ENCODE data around the gene BATF2.
A peak's percentile ranks its signal among the peaks of the same experiment; 100 is the strongest.

The BATF2 gene

DNA sequence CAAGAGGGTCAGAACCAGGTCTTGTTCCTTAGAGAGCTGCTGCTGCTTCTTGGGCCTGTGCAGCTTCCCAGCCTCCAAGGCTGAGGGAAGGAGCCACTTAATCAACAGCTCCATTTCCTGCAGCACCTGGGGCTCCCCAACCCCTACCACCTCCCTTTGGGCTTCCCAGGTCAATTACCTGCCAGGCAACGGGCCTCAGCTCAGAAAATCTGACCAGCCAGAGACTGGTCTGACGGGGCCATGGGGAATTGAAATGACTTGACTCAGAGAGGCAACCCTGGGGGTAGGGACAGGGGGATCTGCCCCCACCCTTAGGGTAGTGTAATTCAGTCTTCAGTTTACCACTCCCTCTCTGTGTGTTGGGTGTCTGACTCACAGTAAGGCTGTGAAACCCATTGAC lies 20.1 kb downstream of the BATF2 start:
- POLR2A ChIA-PET: no interaction called here
- CTCF ChIA-PET: no interaction called here
- DNase-seq (ENCODE audit: extremely low spot score): no peak
- TF ChIP-seq SP1 (IDR thresholded peaks at IDR 0.05) (no peak), FOXK2 (IDR thresholded peaks at IDR 0.05) (no peak), ARNT (IDR thresholded peaks at IDR 0.05) (no peak), LEF1 (IDR thresholded peaks at IDR 0.05; ENCODE audit: borderline replicate concordance) (no peak), TARDBP (IDR thresholded peaks at IDR 0.05) (no peak), ELF4 (IDR thresholded peaks at IDR 0.05) (no peak), BHLHE40 (IDR thresholded peaks at IDR 0.05; ENCODE audit: borderline replicate concordance) (no peak), ZNF384 (IDR thresholded peaks at IDR 0.05) (no peak), FOXA1 (IDR thresholded peaks at IDR 0.05) (no peak), L3MBTL2 (conservative IDR thresholded peaks at IDR 0.05) (no peak), HDGF (IDR thresholded peaks at IDR 0.05; ENCODE audit: borderline replicate concordance) (no peak), FOXM1 (IDR thresholded peaks at IDR 0.05; ENCODE audit: borderline replicate concordance) (no peak), CTBP1 (IDR thresholded peaks at IDR 0.05; ENCODE audit: borderline replicate concordance) (no peak), NFRKB (IDR thresholded peaks at IDR 0.05) (no peak), SUZ12 (IDR thresholded peaks at IDR 0.05) (no peak)
- TF ChIP-seq, protein P1, sequence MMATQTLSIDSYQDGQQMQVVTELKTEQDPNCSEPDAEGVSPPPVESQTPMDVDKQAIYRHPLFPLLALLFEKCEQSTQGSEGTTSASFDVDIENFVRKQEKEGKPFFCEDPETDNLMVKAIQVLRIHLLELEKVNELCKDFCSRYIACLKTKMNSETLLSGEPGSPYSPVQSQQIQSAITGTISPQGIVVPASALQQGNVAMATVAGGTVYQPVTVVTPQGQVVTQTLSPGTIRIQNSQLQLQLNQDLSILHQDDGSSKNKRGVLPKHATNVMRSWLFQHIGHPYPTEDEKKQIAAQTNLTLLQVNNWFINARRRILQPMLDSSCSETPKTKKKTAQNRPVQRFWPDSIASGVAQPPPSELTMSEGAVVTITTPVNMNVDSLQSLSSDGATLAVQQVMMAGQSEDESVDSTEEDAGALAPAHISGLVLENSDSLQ (IDR thresholded peaks at IDR 0.05): no peak

DNA sequence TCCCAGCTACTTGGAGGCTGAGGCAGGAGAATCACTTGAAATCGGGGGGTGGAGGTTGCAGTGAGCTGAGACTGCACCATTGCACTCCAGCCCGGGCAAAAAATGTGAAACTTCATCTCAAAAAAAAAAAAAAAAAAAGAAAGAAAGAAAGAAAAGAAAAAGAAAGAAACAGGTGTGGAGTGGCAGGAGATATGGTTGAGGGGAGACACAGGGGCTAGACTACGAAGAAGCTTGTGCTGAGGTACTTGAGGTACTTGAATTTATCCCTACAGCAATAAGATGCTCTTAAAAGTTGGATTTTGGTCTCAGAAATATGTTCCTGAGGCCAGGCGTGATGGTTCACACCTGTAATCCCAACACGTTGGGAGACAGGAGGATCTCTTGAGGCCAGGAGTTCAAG lies 22.6 kb downstream of the BATF2 start:
- ChIA-PET CTCF (interaction anchor here (0.5 to 0.7 kb wide), 2 partner anchors 54 to 140 kb away, joined by 3 read pairs; no protein-coding TSS in a partner anchor), POLR2A (no interaction called here)
- DNase-seq (ENCODE audit: extremely low spot score): no peak
- TF ChIP-seq L3MBTL2 (conservative IDR thresholded peaks at IDR 0.05) (no peak), FOXM1 (IDR thresholded peaks at IDR 0.05; ENCODE audit: borderline replicate concordance) (no peak), FOXK2 (IDR thresholded peaks at IDR 0.05) (no peak), LEF1 (IDR thresholded peaks at IDR 0.05; ENCODE audit: borderline replicate concordance) (no peak), FOXA1 (IDR thresholded peaks at IDR 0.05) (no peak), CTBP1 (IDR thresholded peaks at IDR 0.05; ENCODE audit: borderline replicate concordance) (no peak), NFRKB (IDR thresholded peaks at IDR 0.05) (no peak), ZNF384 (IDR thresholded peaks at IDR 0.05) (no peak), BHLHE40 (IDR thresholded peaks at IDR 0.05; ENCODE audit: borderline replicate concordance) (no peak), ELF4 (IDR thresholded peaks at IDR 0.05) (no peak), SUZ12 (IDR thresholded peaks at IDR 0.05) (no peak), HDGF (IDR thresholded peaks at IDR 0.05; ENCODE audit: borderline replicate concordance) (no peak), SP1 (IDR thresholded peaks at IDR 0.05) (no peak), ARNT (IDR thresholded peaks at IDR 0.05) (no peak), TARDBP (IDR thresholded peaks at IDR 0.05) (no peak)
- TF ChIP-seq, protein P1 (IDR thresholded peaks at IDR 0.05): no peak

DNA sequence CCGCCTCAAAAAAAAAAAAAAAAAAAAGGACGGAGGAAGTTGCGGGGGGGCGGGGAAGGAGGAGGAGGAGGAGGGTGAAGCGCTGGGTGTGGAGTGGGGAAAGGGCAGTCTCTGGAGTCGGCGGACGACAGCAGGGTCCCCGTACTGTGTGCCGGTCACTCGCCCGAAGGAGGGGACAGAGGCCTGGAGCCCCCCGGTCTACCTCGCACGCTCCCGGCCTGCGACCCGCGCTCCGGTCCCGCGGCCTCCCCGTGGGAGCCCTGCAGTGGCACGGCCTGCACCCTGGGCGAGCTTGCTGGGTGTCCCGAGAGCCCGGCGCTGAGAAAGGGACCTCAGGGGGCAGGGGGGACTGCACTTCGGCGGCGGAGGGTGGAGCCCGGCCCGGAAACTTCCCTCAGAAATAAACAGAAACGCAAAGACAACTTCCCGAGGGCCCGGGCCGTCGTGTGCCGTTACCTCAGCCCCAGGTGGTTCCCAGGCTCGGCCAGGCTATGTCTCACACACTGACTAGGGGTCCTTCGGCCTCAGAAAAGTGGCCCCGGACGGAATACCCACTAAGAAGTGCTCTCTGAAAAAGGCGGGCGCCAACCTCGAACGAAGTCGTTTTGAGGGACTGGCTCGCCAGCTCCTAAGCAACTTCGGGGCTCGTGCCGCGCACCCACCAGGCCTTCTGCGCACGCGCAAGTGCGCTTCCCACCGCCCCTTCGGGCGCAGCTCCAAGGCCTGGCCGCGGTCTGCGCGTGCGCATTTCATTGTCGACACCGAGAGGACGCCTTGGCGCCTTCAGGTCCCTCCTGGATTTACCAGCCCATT lies 25.1 kb downstream of the BATF2 start, which contains the start of gene MAJIN:
Gene MAJIN (minus strand): TSS at position 688 of the 813 bp plus-strand sequence. CDS start 12,703 bp downstream, outside the sequence.
- ChIA-PET POLR2A (interaction anchor here (1.2 kb wide), 1 partner anchor 38 kb away, joined by 3 read pairs; no protein-coding TSS in a partner anchor), CTCF (no interaction called here)
- no peak for TF ChIP-seq SP1 (IDR thresholded peaks at IDR 0.05)
- TF ChIP-seq CTBP1 (IDR thresholded peaks at IDR 0.05; ENCODE audit: borderline replicate concordance): no peak
- TF ChIP-seq, protein P1 (IDR thresholded peaks at IDR 0.05): no peak
- no peak for TF ChIP-seq SUZ12 (IDR thresholded peaks at IDR 0.05)
- no peak for TF ChIP-seq ZNF384 (IDR thresholded peaks at IDR 0.05)
- no peak for TF ChIP-seq HDGF (IDR thresholded peaks at IDR 0.05; ENCODE audit: borderline replicate concordance)
- TF ChIP-seq L3MBTL2 (conservative IDR thresholded peaks at IDR 0.05): peak; percentile 94
- no peak for TF ChIP-seq TARDBP (IDR thresholded peaks at IDR 0.05)
- no peak for TF ChIP-seq FOXK2 (IDR thresholded peaks at IDR 0.05)
- peak; percentile 75 for DNase-seq (ENCODE audit: extremely low spot score)

DNA sequence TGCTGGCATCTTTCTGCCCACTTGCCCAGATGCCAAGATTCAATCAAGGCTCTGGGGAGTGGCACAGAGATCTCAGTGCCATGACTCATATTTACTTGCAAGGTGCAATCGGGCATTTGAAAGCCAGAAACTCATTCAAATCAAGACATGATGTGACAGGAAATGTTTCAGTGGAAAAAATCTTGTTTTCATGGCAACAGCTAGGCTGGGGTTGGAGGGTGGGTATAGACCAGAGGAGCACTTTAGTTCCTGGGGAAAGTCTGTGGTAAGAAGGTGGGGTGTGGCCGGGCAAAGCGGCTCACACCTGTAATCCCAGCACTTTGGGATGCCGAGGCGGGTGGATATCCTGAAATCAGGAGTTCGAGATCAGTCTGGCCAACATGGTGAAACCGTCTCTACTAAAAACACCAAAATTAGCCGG lies 26.0 kb downstream of the BATF2 start:
- ChIA-PET POLR2A (no interaction called here), CTCF (no interaction called here)
- no peak for DNase-seq (ENCODE audit: extremely low spot score)
- TF ChIP-seq, protein P1 (IDR thresholded peaks at IDR 0.05): no peak
- TF ChIP-seq LEF1 (IDR thresholded peaks at IDR 0.05; ENCODE audit: borderline replicate concordance): no peak
- TF ChIP-seq CTBP1 (IDR thresholded peaks at IDR 0.05; ENCODE audit: borderline replicate concordance): no peak
- TF ChIP-seq FOXK2 (IDR thresholded peaks at IDR 0.05): no peak
- no peak for TF ChIP-seq ARNT (IDR thresholded peaks at IDR 0.05)
- no peak for TF ChIP-seq L3MBTL2 (conservative IDR thresholded peaks at IDR 0.05)
- no peak for TF ChIP-seq SP1 (IDR thresholded peaks at IDR 0.05)
- TF ChIP-seq FOXM1 (IDR thresholded peaks at IDR 0.05; ENCODE audit: borderline replicate concordance): no peak
- TF ChIP-seq TARDBP (IDR thresholded peaks at IDR 0.05): no peak
- TF ChIP-seq FOXA1 (IDR thresholded peaks at IDR 0.05): no peak
- no peak for TF ChIP-seq SUZ12 (IDR thresholded peaks at IDR 0.05)
- TF ChIP-seq BHLHE40 (IDR thresholded peaks at IDR 0.05; ENCODE audit: borderline replicate concordance): no peak
- no peak for TF ChIP-seq HDGF (IDR thresholded peaks at IDR 0.05; ENCODE audit: borderline replicate concordance)
- TF ChIP-seq NFRKB (IDR thresholded peaks at IDR 0.05): no peak
- no peak for TF ChIP-seq ELF4 (IDR thresholded peaks at IDR 0.05)
- TF ChIP-seq ZNF384 (IDR thresholded peaks at IDR 0.05): no peak

DNA sequence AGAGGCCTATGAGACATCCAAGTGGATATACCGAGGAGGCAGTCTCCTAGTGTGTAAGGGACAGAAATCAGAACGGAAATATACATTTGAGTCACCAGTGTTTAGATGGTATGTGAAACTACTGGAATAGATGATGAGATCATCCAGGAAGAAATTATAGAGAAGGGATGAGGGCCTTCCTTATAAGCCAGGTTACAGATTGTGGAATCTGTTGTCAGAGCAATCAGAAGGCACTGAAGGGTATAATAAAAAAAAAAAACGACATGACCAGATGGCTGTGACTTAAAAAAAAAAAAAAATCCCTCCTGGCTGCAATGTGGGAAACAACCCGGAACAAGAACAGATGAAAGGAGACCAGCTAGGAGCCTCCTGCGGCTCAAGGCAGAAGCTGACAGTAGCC lies 27.6 kb downstream of the BATF2 start:
- DNase-seq (ENCODE audit: extremely low spot score): no peak
- ChIA-PET CTCF (no interaction called here), POLR2A (no interaction called here)
- TF ChIP-seq CTBP1 (IDR thresholded peaks at IDR 0.05; ENCODE audit: borderline replicate concordance): no peak
- no peak for TF ChIP-seq HDGF (IDR thresholded peaks at IDR 0.05; ENCODE audit: borderline replicate concordance)
- no peak for TF ChIP-seq FOXM1 (IDR thresholded peaks at IDR 0.05; ENCODE audit: borderline replicate concordance)
- no peak for TF ChIP-seq ZNF384 (IDR thresholded peaks at IDR 0.05)
- TF ChIP-seq LEF1 (IDR thresholded peaks at IDR 0.05; ENCODE audit: borderline replicate concordance): no peak

Measured in HEK293T (cell line).